Endothelial cell of umbilical vein (primary cell): ENCODE measurements around the gene SPSB2.
"Not testable (repeated sequence)": the region's sequence is repeated elsewhere in the genome, so short reads cannot be mapped to it uniquely, and the experiment has no call there.

Experiments
- EZH2 ChIP-seq: IDR thresholded peaks from 2 replicates; pipeline ENCODE4 v1.6.1; 2012; ENCODE audit warnings: borderline replicate concordance, low read depth, mild to moderate bottlenecking, moderate library complexity, low read length, inconsistent platforms; ENCODE audit not compliant: severe bottlenecking
- JUN ChIP-seq: IDR thresholded peaks from 2 replicates; pipeline ENCODE4 v1.6.1; 2011; ENCODE audit warnings: borderline replicate concordance, low read depth; ENCODE audit not compliant: insufficient read length, insufficient read depth
- MAX ChIP-seq: IDR thresholded peaks from 2 replicates; pipeline ENCODE4 v1.6.1; 2011; ENCODE audit not compliant: insufficient read depth, insufficient read length
- POLR2A ChIP-seq: IDR thresholded peaks from 2 replicates; pipeline ENCODE4 v1.6.1; 2012; ENCODE audit warnings: low read depth, mild to moderate bottlenecking, control low read depth, low read length
- POLR2AphosphoS5 ChIP-seq: IDR thresholded peaks from 2 replicates; pipeline ENCODE4 v1.6.1; 2012; ENCODE audit warnings: low read depth, mild to moderate bottlenecking, control low read depth, low read length, moderate library complexity; ENCODE audit not compliant: insufficient read depth
- TF ChIP-seq, protein P1 (sequence below), 2 donors: IDR thresholded peaks; 1 replicate in 1 of 2; 2 replicates in 1 of 2; pipeline ENCODE4 v1.5.1; 2011; ENCODE audit warnings: low read length in 2 of 2, mild to moderate bottlenecking in 2 of 2, moderate library complexity in 2 of 2, control low read depth in 1 of 2, inconsistent platforms in 1 of 2, low read depth in 1 of 2; ENCODE audit not compliant: insufficient read depth in 1 of 2; ENCODE audit errors: extremely low read depth in 1 of 2

DNA sequence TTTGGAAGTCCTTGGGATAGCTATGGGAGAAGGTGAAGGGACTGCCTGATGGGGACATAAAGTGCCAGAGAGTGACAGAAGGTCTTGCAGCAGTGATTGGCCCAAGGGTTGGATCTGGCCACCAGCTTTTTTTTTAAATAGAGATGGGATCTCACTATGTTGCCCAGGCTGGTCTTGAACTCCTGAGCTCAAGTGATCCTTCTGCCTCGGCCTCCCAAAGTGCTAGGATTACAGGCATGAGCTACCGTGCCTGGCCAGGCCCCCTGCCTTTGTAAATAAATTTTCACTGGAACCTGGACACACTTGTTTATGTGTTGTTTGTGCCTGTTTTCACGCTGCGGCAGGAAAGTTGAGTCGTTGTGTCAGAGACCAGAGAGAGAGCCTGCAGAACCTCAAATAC, 7.8 kb downstream of the SPSB2 start:
- TF ChIP-seq POLR2A, EZH2, MAX, JUN, POLR2AphosphoS5: not testable (repeated sequence)
- TF ChIP-seq, protein P1, sequence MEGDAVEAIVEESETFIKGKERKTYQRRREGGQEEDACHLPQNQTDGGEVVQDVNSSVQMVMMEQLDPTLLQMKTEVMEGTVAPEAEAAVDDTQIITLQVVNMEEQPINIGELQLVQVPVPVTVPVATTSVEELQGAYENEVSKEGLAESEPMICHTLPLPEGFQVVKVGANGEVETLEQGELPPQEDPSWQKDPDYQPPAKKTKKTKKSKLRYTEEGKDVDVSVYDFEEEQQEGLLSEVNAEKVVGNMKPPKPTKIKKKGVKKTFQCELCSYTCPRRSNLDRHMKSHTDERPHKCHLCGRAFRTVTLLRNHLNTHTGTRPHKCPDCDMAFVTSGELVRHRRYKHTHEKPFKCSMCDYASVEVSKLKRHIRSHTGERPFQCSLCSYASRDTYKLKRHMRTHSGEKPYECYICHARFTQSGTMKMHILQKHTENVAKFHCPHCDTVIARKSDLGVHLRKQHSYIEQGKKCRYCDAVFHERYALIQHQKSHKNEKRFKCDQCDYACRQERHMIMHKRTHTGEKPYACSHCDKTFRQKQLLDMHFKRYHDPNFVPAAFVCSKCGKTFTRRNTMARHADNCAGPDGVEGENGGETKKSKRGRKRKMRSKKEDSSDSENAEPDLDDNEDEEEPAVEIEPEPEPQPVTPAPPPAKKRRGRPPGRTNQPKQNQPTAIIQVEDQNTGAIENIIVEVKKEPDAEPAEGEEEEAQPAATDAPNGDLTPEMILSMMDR (IDR thresholded peaks at IDR 0.05; ENCODE audit: extremely low read depth in 1 of 2, insufficient read depth in 1 of 2, low read depth in 1 of 2, low read length in 2 of 2): not testable (repeated sequence)
